ENCODE data around the gene EPHB3. TPM values are rescaled to one million over a fixed set of nuclear protein-coding genes. Genes with fewer than 3 reads are reported as not detected.

EPHB3 gene
- polyA plus RNA-seq, 2 of the 4 experiments (the other 2 are of a cell fraction) = 0.36 to 0.50 TPM

- ATAC-seq = no peak
- 75% methylated on average over 35 of the region's 56 CpGs for WGBS (ENCODE audit: missing lambda C conversion rate)
- Histone ChIP-seq H3K4me1 (no peaks in the 10 kb centered on the region), H3K27ac (no peak overlapping the region), H3K4me3 (no peak overlapping the region), H3K4me2 (no peak overlapping the region), H3K9me3 (no peaks in the 10 kb centered on the region)
- no peak for DNase-seq (ENCODE audit: low read depth in 1 of 2, low spot score in 1 of 2)
- no peak for TF ChIP-seq USF2 (IDR thresholded peaks at IDR 0.05)
- TF ChIP-seq EHMT2 (IDR thresholded peaks at IDR 0.05; ENCODE audit: low read depth) = no peak
- TF ChIP-seq RAD21 (conservative IDR thresholded peaks at IDR 0.05 in 1 of 2, IDR thresholded peaks at IDR 0.05 in 1 of 2) = no peak
- no peak for TF ChIP-seq ESRRA (IDR thresholded peaks at IDR 0.05; ENCODE audit: borderline replicate concordance, low read length)
- TF ChIP-seq CBX8 (IDR thresholded peaks at IDR 0.05) = no peak
- no peak for TF ChIP-seq POLR2AphosphoS2 (conservative IDR thresholded peaks at IDR 0.05; ENCODE audit: low read length)
- TF ChIP-seq POLR2A (IDR thresholded peaks at IDR 0.05; ENCODE audit: low read length) = no peak
- no peak for TF ChIP-seq GATA3 (IDR thresholded peaks at IDR 0.05; ENCODE audit: borderline replicate concordance)
- TF ChIP-seq RFX5 (IDR thresholded peaks at IDR 0.05) = no peak
- TF ChIP-seq SMC3 (IDR thresholded peaks at IDR 0.05) = no peak
- no peak for TF ChIP-seq MAZ (IDR thresholded peaks at IDR 0.05; ENCODE audit: borderline replicate concordance, low read depth, low read length)
- no peak for TF ChIP-seq CHD2 (IDR thresholded peaks at IDR 0.05; ENCODE audit: low read length, partially characterized antibody)
- no peak for TF ChIP-seq HES2 (IDR thresholded peaks at IDR 0.05)
- no peak for TF ChIP-seq NFE2L2 (conservative IDR thresholded peaks at IDR 0.05; ENCODE audit: low read length)
- TF ChIP-seq MAFK (IDR thresholded peaks at IDR 0.05; ENCODE audit: partially characterized antibody) = no peak
- TF ChIP-seq TP53 (CRISPR knock-in tag; IDR thresholded peaks at IDR 0.05) = no peak
- no peak for TF ChIP-seq MAX (IDR thresholded peaks at IDR 0.05)
- FAIRE-seq = no peak
- ChIA-PET POLR2A (no interaction called here), CTCF (interaction anchor here (1.4 kb wide), 1 partner anchor 90 kb away, joined by 3 read pairs; no protein-coding TSS in a partner anchor)
These were observed 42.5 kb downstream of the EPHB3 start for GRCh38 chr3:184604039-184604601.

GRCh38 chr3:184604615-184605290, 43.2 kb downstream of the EPHB3 start:
- H3K9me3 ChIP-seq = no peaks in the 10 kb centered on the region
- POLR2A ChIA-PET = no interaction called here
- H3K27ac ChIP-seq = no peak overlapping the region
- no peak for ATAC-seq
- DNase-seq (ENCODE audit: low read depth in 1 of 2, low spot score in 1 of 2) = no peak
- WGBS (ENCODE audit: missing lambda C conversion rate) = 79% methylated on average over 20 of the region's 20 CpGs
- no peak overlapping the region for H3K4me3 ChIP-seq
- TF ChIP-seq BHLHE40 (IDR thresholded peaks at IDR 0.05; ENCODE audit: low read depth, low read length) (no peak), GATA3 (IDR thresholded peaks at IDR 0.05; ENCODE audit: borderline replicate concordance) (no peak), CBX2 (IDR thresholded peaks at IDR 0.05; ENCODE audit: borderline replicate concordance, low read depth) (no peak), POLR2A (IDR thresholded peaks at IDR 0.05; ENCODE audit: low read length) (no peak), HOXB5 (CRISPR knock-in tag; IDR thresholded peaks at IDR 0.05) (no peak), TFCP2L1 (CRISPR knock-in tag; IDR thresholded peaks at IDR 0.05) (no peak), CEBPB (IDR thresholded peaks at IDR 0.05) (no peak), MYC (IDR thresholded peaks at IDR 0.05; ENCODE audit: borderline replicate concordance, low read length) (no peak), HES2 (IDR thresholded peaks at IDR 0.05) (no peak), KDM1A (IDR thresholded peaks at IDR 0.05; ENCODE audit: low read depth) (no peak), RFX5 (IDR thresholded peaks at IDR 0.05) (no peak)
- FAIRE-seq = no peak
- H3K4me1 ChIP-seq = no peaks in the 10 kb centered on the region
- CTCF ChIA-PET = no interaction called here
- H3K4me2 ChIP-seq = no peak overlapping the region

- ChIA-PET POLR2A (no interaction called here), CTCF (no interaction called here)
- no peak for ATAC-seq
- TF ChIP-seq RNF2 (IDR thresholded peaks at IDR 0.05; ENCODE audit: borderline replicate concordance, low read depth) (no peak), USF2 (IDR thresholded peaks at IDR 0.05) (no peak), FOSB (CRISPR knock-in tag; IDR thresholded peaks at IDR 0.05) (no peak), CBX2 (IDR thresholded peaks at IDR 0.05; ENCODE audit: borderline replicate concordance, low read depth) (no peak), CHD2 (IDR thresholded peaks at IDR 0.05; ENCODE audit: low read length, partially characterized antibody) (no peak), MAFK (IDR thresholded peaks at IDR 0.05; ENCODE audit: partially characterized antibody) (no peak), RFX5 (IDR thresholded peaks at IDR 0.05) (no peak), E2F6 (IDR thresholded peaks at IDR 0.05; ENCODE audit: borderline replicate concordance, low read depth) (no peak), GATA3 (IDR thresholded peaks at IDR 0.05; ENCODE audit: borderline replicate concordance) (no peak), EHMT2 (IDR thresholded peaks at IDR 0.05; ENCODE audit: low read depth) (no peak), HMGXB4 (CRISPR knock-in tag; IDR thresholded peaks at IDR 0.05; ENCODE audit: borderline replicate concordance) (no peak), NFE2L2 (conservative IDR thresholded peaks at IDR 0.05; ENCODE audit: low read length) (no peak)
These were observed 46.6 kb downstream of the EPHB3 start for GRCh38 chr3:184608209-184608608.

More at GRCh38 chr3:184608209-184608608, 46.6 kb downstream of the EPHB3 start:
- FAIRE-seq (no peak), DNase-seq (ENCODE audit: low read depth in 1 of 2, low spot score in 1 of 2) (no peak)
- H3K4me1 ChIP-seq = no peaks in the 10 kb centered on the region
- H3K4me2 ChIP-seq = no peak overlapping the region
- no peak overlapping the region for H3K4me3 ChIP-seq
- H3K27ac ChIP-seq = no peak overlapping the region
- H3K9me3 ChIP-seq = no peaks in the 10 kb centered on the region
